ENCODE data around the gene PRKAR2B.

The PRKAR2B gene

DNA sequence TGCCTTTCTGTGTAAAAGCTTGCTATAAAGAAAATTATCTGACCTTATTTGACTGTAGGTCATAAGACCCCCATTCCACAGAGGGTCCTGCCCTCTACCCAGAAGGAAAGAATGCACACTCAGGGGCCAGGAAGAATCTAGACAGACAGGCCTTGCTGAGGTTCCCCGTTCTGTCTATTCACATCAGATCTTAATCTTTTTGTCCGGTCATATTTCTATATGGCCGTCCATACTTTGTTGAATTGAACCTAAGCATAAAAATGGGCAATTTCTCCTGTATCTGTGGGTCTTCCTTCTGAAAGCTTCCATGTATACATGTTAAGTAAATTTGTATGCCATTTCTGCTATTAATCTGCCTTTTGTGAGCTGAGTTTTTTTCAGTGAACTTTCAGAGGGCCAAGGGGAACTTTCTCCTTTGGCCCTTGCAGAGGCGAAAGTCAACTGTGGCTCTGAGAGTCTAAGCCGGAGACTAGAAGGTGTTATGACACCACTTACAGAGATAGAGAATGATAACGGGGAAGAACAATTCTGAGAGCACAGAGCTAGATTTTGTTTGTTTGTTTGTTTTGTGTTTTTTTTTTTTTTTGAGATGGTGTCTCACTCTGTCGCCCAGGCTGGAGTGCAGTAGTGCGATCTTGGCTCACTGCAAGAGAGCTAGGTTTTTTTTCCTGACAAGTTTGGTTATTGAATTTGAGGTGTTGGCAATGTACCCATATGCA, 11.6 kb upstream of the PRKAR2B start:
- H3K79me2 ChIP-seq (ENCODE audit: low read length) = no peaks in the 10 kb centered on the region
- no peak overlapping the region for H3K27ac ChIP-seq (ENCODE audit: low read length)
- H4K20me1 ChIP-seq (ENCODE audit: insufficient read depth, low read length) = no peaks in the 10 kb centered on the region
- H3K9me3 ChIP-seq (ENCODE audit: insufficient read depth, low read length) = peaks cover 4% of the 10 kb centered on the region; the same call in 1 of the 2 replicates
- H3K36me3 ChIP-seq (replicated peaks; ENCODE audit: low read depth, low read length) = peaks cover 3% of the 10 kb centered on the region
- TF ChIP-seq CTCF (IDR thresholded peaks at IDR 0.05; ENCODE audit: low read depth, low read length) = no peak
- TF ChIP-seq EZH2phosphoT487 (IDR thresholded peaks at IDR 0.05; ENCODE audit: low read depth) = no peak
- H3K9ac ChIP-seq (ENCODE audit: low read length) = no peak overlapping the region
- no peak overlapping the region for H3K4me2 ChIP-seq (ENCODE audit: low read length)
- no peaks in the 10 kb centered on the region for H3K27me3 ChIP-seq (ENCODE audit: low read depth, low read length)
- H2AFZ ChIP-seq (ENCODE audit: low read depth, low read length) = no peak overlapping the region
- no peaks in the 10 kb centered on the region for H3K4me1 ChIP-seq (ENCODE audit: low read length)
- no peak overlapping the region for H3K4me3 ChIP-seq (ENCODE audit: low read length)

GRCh38 chr7:107034553-107034952, 10.0 kb upstream of the PRKAR2B start:
- TF ChIP-seq EZH2phosphoT487 (IDR thresholded peaks at IDR 0.05; ENCODE audit: low read depth) (no peak), CTCF (IDR thresholded peaks at IDR 0.05; ENCODE audit: low read depth, low read length) (no peak)
- no peaks in the 10 kb centered on the region for H3K79me2 ChIP-seq (ENCODE audit: low read length)
- no peak overlapping the region for H3K27ac ChIP-seq (ENCODE audit: low read length)
- no peaks in the 10 kb centered on the region for H3K27me3 ChIP-seq (ENCODE audit: low read depth, low read length)
- no peak overlapping the region for H3K4me3 ChIP-seq (ENCODE audit: low read length)
- H3K4me1 ChIP-seq (ENCODE audit: low read length) = peaks cover 10% of the 10 kb centered on the region
- no peaks in the 10 kb centered on the region for H4K20me1 ChIP-seq (ENCODE audit: insufficient read depth, low read length)
- peaks cover 4% of the 10 kb centered on the region; the same call in 1 of the 2 replicates for H3K9me3 ChIP-seq (ENCODE audit: insufficient read depth, low read length)
- peaks cover 3% of the 10 kb centered on the region for H3K36me3 ChIP-seq (replicated peaks; ENCODE audit: low read depth, low read length)
- H2AFZ ChIP-seq (ENCODE audit: low read depth, low read length) = no peak overlapping the region
- no peak overlapping the region for H3K4me2 ChIP-seq (ENCODE audit: low read length)
- no peak overlapping the region for H3K9ac ChIP-seq (ENCODE audit: low read length)

- H4K20me1 ChIP-seq (ENCODE audit: insufficient read depth, low read length) = no peaks in the 10 kb centered on the region
- no peak overlapping the region for H3K27ac ChIP-seq (ENCODE audit: low read length)
- no peaks in the 10 kb centered on the region for H3K79me2 ChIP-seq (ENCODE audit: low read length)
- H3K4me1 ChIP-seq (ENCODE audit: low read length) = peaks cover 15% of the 10 kb centered on the region
- H2AFZ ChIP-seq (ENCODE audit: low read depth, low read length) = no peak overlapping the region
- no peaks in the 10 kb centered on the region for H3K27me3 ChIP-seq (ENCODE audit: low read depth, low read length)
- peaks cover 4% of the 10 kb centered on the region; the same call in 1 of the 2 replicates for H3K9me3 ChIP-seq (ENCODE audit: insufficient read depth, low read length)
- no peak overlapping the region for H3K9ac ChIP-seq (ENCODE audit: low read length)
- H3K36me3 ChIP-seq (replicated peaks; ENCODE audit: low read depth, low read length) = peaks cover 3% of the 10 kb centered on the region
- TF ChIP-seq CTCF (IDR thresholded peaks at IDR 0.05; ENCODE audit: low read depth, low read length) = no peak
- no peak for TF ChIP-seq EZH2phosphoT487 (IDR thresholded peaks at IDR 0.05; ENCODE audit: low read depth)
- H3K4me2 ChIP-seq (ENCODE audit: low read length) = no peak overlapping the region
- H3K4me3 ChIP-seq (ENCODE audit: low read length) = no peak overlapping the region
Measured at GRCh38 chr7:107035446-107035845, 9.1 kb upstream of the PRKAR2B start.

DNA sequence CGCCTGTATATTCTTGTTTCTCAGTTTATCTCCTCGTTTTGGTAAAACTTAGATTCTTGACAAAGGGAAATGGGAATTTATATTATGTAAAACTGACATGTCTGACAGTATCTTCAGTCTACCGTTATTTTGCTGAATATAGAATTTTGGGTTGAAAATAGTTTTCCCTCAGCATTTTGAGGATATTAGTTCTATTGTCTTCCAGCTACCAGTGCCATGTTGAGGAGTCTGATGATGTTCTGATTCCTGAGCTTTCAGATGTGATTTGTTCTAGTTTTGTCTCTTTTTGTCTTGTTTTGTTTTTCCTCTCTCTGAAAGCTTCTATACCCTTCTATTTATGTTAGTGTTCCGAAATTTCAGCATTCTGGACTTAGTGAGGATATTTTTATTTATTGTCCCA, 8.0 kb upstream of the PRKAR2B start:
- Histone ChIP-seq H3K27ac (ENCODE audit: low read length) (no peak overlapping the region), H3K9me3 (ENCODE audit: insufficient read depth, low read length) (peaks cover 4% of the 10 kb centered on the region; the same call in 1 of the 2 replicates), H3K9ac (ENCODE audit: low read length) (no peak overlapping the region), H2AFZ (ENCODE audit: low read depth, low read length) (no peak overlapping the region), H3K36me3 (replicated peaks; ENCODE audit: low read depth, low read length) (peaks cover 3% of the 10 kb centered on the region), H3K4me2 (ENCODE audit: low read length) (no peak overlapping the region), H3K4me1 (ENCODE audit: low read length) (peaks cover 15% of the 10 kb centered on the region), H3K79me2 (ENCODE audit: low read length) (no peaks in the 10 kb centered on the region), H3K27me3 (ENCODE audit: low read depth, low read length) (no peaks in the 10 kb centered on the region), H4K20me1 (ENCODE audit: insufficient read depth, low read length) (no peaks in the 10 kb centered on the region), H3K4me3 (ENCODE audit: low read length) (no peak overlapping the region)
- TF ChIP-seq EZH2phosphoT487 (IDR thresholded peaks at IDR 0.05; ENCODE audit: low read depth) (no peak), CTCF (IDR thresholded peaks at IDR 0.05; ENCODE audit: low read depth, low read length) (no peak)

Measured in OCI-LY3 (cell line).